WTC11 (cell line): Measurements from ENCODE around the gene MYOF.

Experiments used
- JUN ChIP-seq: sonication (generic); formaldehyde crosslinking; IDR thresholded peaks from 2 replicates; pipeline ENCODE4 v1.8.0; 2023; ENCODE audit warnings: mild to moderate bottlenecking, missing genetic modification reagents
- NFYB ChIP-seq: sonication (generic); formaldehyde crosslinking; conservative IDR thresholded peaks from 2 replicates; pipeline ENCODE4 v1.8.0; 2022; ENCODE audit warnings: low read depth, missing genetic modification reagents
- TCF7 ChIP-seq: sonication (generic); formaldehyde crosslinking; IDR thresholded peaks from 2 replicates; pipeline ENCODE4 v1.8.0; 2022; ENCODE audit warnings: mild to moderate bottlenecking, low read depth, missing genetic modification reagents, moderate library complexity
- TF ChIP-seq, protein P1 (sequence below): sonication (generic); formaldehyde crosslinking; IDR thresholded peaks from 2 replicates; pipeline ENCODE4 v1.8.1; 2022; ENCODE audit warnings: low read depth, missing genetic modification reagents, borderline replicate concordance
- TF ChIP-seq, protein P2 (sequence below): fragments of 200-600 bp; IDR thresholded peaks from 2 replicates; pipeline ENCODE4 v1.8.0; 2022; ENCODE audit warnings: antibody characterized with exemption
- TF ChIP-seq, protein P3 (sequence below): sonication (generic); formaldehyde crosslinking; IDR thresholded peaks from 2 replicates; pipeline ENCODE4 v1.8.1; 2022; ENCODE audit warnings: mild to moderate bottlenecking, moderate library complexity, missing genetic modification reagents
- TF ChIP-seq, protein P4 (sequence below): sonication (generic); formaldehyde crosslinking; IDR thresholded peaks from 2 replicates; pipeline ENCODE4 v1.8.0; 2022; ENCODE audit warnings: mild to moderate bottlenecking, missing genetic modification reagents
- TF ChIP-seq, protein P5 (sequence below): sonication (generic); formaldehyde crosslinking; conservative IDR thresholded peaks from 2 replicates; pipeline ENCODE4 v1.8.1; 2022; ENCODE audit warnings: mild to moderate bottlenecking, missing genetic modification reagents

DNA sequence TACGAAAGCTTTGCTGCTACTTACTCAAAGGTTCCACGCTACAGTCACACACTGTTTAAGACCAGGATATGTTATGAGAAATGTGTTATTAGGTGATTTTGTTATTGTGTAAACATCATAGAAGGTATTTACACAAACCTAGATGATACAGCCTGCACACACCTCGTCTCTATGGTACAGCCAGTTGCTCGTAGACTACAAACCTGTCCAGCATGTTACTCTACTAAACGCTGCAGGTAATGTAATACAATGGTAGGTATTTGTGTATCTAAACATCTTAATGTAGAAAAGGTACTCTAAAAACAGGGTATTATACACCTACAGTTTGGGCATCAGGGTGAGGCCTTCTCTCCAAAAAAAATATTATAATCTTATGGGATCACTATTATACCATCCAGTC is 181.2 kb downstream of the MYOF start:
- TF ChIP-seq, protein P1, sequence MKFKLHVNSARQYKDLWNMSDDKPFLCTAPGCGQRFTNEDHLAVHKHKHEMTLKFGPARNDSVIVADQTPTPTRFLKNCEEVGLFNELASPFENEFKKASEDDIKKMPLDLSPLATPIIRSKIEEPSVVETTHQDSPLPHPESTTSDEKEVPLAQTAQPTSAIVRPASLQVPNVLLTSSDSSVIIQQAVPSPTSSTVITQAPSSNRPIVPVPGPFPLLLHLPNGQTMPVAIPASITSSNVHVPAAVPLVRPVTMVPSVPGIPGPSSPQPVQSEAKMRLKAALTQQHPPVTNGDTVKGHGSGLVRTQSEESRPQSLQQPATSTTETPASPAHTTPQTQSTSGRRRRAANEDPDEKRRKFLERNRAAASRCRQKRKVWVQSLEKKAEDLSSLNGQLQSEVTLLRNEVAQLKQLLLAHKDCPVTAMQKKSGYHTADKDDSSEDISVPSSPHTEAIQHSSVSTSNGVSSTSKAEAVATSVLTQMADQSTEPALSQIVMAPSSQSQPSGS (CRISPR knock-in tag) = no peak
- TF ChIP-seq, protein P2, sequence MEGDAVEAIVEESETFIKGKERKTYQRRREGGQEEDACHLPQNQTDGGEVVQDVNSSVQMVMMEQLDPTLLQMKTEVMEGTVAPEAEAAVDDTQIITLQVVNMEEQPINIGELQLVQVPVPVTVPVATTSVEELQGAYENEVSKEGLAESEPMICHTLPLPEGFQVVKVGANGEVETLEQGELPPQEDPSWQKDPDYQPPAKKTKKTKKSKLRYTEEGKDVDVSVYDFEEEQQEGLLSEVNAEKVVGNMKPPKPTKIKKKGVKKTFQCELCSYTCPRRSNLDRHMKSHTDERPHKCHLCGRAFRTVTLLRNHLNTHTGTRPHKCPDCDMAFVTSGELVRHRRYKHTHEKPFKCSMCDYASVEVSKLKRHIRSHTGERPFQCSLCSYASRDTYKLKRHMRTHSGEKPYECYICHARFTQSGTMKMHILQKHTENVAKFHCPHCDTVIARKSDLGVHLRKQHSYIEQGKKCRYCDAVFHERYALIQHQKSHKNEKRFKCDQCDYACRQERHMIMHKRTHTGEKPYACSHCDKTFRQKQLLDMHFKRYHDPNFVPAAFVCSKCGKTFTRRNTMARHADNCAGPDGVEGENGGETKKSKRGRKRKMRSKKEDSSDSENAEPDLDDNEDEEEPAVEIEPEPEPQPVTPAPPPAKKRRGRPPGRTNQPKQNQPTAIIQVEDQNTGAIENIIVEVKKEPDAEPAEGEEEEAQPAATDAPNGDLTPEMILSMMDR = no peak
- TF ChIP-seq NFYB (CRISPR knock-in tag) (no peak), JUN (no peak), TCF7 (CRISPR knock-in tag) (no peak)
- TF ChIP-seq, protein P3, sequence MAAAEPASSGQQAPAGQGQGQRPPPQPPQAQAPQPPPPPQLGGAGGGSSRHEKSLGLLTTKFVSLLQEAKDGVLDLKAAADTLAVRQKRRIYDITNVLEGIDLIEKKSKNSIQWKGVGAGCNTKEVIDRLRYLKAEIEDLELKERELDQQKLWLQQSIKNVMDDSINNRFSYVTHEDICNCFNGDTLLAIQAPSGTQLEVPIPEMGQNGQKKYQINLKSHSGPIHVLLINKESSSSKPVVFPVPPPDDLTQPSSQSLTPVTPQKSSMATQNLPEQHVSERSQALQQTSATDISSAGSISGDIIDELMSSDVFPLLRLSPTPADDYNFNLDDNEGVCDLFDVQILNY (CRISPR knock-in tag) = no peak
- TF ChIP-seq, protein P4, sequence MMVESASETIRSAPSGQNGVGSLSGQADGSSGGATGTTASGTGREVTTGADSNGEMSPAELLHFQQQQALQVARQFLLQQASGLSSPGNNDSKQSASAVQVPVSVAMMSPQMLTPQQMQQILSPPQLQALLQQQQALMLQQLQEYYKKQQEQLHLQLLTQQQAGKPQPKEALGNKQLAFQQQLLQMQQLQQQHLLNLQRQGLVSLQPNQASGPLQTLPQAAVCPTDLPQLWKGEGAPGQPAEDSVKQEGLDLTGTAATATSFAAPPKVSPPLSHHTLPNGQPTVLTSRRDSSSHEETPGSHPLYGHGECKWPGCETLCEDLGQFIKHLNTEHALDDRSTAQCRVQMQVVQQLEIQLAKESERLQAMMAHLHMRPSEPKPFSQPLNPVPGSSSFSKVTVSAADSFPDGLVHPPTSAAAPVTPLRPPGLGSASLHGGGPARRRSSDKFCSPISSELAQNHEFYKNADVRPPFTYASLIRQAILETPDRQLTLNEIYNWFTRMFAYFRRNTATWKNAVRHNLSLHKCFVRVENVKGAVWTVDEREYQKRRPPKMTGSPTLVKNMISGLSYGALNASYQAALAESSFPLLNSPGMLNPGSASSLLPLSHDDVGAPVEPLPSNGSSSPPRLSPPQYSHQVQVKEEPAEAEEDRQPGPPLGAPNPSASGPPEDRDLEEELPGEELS (CRISPR knock-in tag) = no peak
- TF ChIP-seq, protein P5, sequence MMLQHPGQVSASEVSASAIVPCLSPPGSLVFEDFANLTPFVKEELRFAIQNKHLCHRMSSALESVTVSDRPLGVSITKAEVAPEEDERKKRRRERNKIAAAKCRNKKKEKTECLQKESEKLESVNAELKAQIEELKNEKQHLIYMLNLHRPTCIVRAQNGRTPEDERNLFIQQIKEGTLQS = no peak
